ENCODE measurements around the gene PIP5KL1. TPM values are rescaled to one million over a fixed set of nuclear protein-coding genes. Genes with fewer than 3 reads are reported as not detected.

PIP5KL1 gene
- polyA plus RNA-seq, 3 donors, result 0.31 to 0.57 (median 0.39) TPM

DNA sequence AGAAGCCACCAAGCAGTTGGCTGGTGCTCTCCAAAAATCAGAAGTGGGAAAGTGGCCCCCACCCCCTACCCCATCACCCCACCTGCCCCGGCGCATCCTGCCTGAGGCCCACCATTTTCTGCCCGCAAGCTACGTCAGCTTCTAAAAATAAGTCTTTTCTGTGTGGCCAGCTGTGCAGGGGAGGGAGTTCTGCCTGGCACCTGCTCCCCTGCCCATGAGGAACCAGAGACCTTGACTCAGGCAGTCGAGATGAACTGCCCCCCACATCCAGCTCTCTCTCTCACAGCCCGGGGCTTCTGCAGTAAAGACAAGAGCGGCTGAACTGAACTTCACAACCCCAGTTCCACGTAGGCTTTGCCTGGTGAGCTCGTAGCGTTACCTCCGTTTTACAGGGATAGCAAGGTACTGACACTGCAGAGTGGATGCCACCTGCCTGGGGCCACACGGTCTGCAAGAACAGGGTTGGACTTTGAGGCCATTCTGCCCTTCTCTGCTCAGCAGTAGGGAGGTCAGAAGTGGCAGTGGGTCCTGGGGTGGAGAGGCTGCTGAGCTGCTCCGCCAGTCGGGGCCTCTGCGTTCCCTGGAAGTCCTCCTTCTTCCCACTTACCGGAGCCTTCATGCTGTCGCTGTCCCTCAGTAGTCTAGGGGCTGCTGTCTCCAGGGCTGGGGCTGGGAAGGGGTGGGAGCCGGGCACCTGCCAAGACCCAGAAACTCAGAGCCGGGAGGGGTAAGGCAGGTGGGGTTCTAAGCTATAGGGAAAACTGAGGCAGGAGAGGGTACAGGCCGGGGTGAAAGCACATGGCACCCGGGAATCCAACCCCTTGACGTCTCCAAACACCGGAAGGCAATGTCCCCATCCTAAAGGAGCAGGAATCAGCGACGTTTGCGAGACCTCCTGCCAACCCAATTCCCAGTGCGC is 14.5 kb downstream of the PIP5KL1 start:
- Mint-ChIP-seq H3K27me3 (ENCODE audit: low read depth in 3 of 3) (peaks cover 1 to 8% (median 7%) of the 10 kb centered on the region in 3 donors), H3K36me3 (peaks cover 23 to 28% of the 10 kb centered on the region in 2 donors), H3K4me1 (peaks cover 60% of the 10 kb centered on the region), H3K9me3 (peaks cover 0 to 1% (median 0%) of the 10 kb centered on the region in 7 donors), H3K27ac (peak overlapping the region in 5 of 7 donors; percentile 41 to 59 (median 50)), H3K4me3 (peak overlapping the region; percentile 81 to 86)
- H3K9me3 ChIP-seq (replicated peaks in 1 of 2; ENCODE audit: control insufficient read depth in 1 of 2, insufficient read depth in 1 of 2, low read length in 2 of 2), result no peaks in the 10 kb centered on the region
- no peaks in the 10 kb centered on the region for H3K27me3 ChIP-seq (ENCODE audit: control insufficient read depth in 2 of 2, insufficient read depth in 2 of 2, low read length in 2 of 2)
- H3K4me1 ChIP-seq (ENCODE audit: control insufficient read depth in 1 of 2, insufficient read depth in 2 of 2, low read length in 2 of 2), result peaks cover 49 to 57% of the 10 kb centered on the region in 2 donors
- H4K20me1 ChIP-seq (ENCODE audit: insufficient read depth, low read length), result no peaks in the 10 kb centered on the region
- H2AFZ ChIP-seq (ENCODE audit: insufficient read depth, low read depth, low read length, poor library complexity, severe bottlenecking), result peak overlapping the region; percentile 96
- WGBS (ENCODE audit: insufficient coverage), result 3% methylated on average over 11 of the region's 27 CpGs
- no peak for DNase-seq
- intact Hi-C loops (cut with micrococcal nuclease), result loop anchor here (5.0 kb wide), 6 partner anchors 54 to 694 kb away; partner anchors contain the start of genes CDK9 (in 1 of the 2), SH2D3C (in 1 of the 2) and TOR2A (in 1 of the 2)
- H3K9ac ChIP-seq (ENCODE audit: insufficient read depth, low read length, poor library complexity, severe bottlenecking), result peak overlapping the region; percentile 69
- peak overlapping the region; percentile 54 to 92 (median 55) for H3K4me3 ChIP-seq (replicated peaks in 1 of 3; ENCODE audit: low read depth in 2 of 3, low read length in 3 of 3)
- TF ChIP-seq, protein P1, sequence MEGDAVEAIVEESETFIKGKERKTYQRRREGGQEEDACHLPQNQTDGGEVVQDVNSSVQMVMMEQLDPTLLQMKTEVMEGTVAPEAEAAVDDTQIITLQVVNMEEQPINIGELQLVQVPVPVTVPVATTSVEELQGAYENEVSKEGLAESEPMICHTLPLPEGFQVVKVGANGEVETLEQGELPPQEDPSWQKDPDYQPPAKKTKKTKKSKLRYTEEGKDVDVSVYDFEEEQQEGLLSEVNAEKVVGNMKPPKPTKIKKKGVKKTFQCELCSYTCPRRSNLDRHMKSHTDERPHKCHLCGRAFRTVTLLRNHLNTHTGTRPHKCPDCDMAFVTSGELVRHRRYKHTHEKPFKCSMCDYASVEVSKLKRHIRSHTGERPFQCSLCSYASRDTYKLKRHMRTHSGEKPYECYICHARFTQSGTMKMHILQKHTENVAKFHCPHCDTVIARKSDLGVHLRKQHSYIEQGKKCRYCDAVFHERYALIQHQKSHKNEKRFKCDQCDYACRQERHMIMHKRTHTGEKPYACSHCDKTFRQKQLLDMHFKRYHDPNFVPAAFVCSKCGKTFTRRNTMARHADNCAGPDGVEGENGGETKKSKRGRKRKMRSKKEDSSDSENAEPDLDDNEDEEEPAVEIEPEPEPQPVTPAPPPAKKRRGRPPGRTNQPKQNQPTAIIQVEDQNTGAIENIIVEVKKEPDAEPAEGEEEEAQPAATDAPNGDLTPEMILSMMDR (IDR thresholded peaks at IDR 0.05), result no peak
- no peaks in the 10 kb centered on the region for H3K79me2 ChIP-seq (ENCODE audit: insufficient read depth, low read length)
- H3K4me2 ChIP-seq (replicated peaks; ENCODE audit: extremely low read depth, low read length, poor library complexity, severe bottlenecking), result peak overlapping the region; percentile 99
- peaks cover 7 to 17% of the 10 kb centered on the region in 2 donors for H3K36me3 ChIP-seq (replicated peaks in 1 of 2; ENCODE audit: control insufficient read depth in 1 of 2, insufficient read depth in 2 of 2, low read length in 2 of 2)
- peak overlapping the region in 1 of 2 donors; percentile 48 for H3K27ac ChIP-seq (ENCODE audit: low read depth in 1 of 2, low read length in 2 of 2)

DNA sequence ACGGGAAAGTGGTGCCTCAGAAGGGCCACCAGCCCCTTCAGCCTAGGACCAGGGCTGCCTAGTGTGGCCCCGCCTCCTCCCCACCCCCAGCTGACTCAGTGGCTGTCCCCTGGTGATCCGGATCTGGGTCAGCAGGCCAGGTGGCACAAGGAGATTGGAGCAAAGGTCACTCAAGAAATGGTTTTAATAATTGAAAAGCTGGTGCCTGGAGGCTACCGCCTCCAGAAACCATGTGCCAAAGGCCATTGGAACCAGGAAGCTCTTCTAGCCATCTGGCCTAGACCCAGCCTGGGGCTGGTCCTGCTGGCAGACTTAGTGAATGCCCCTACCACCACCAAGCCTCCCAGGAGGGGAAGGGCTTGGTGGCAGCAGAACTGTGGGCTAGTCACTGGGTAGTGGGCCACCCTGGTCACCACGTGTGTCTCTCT is 15.2 kb downstream of the PIP5KL1 start:
- no peak overlapping the region for H3K9ac ChIP-seq (ENCODE audit: insufficient read depth, low read length, poor library complexity, severe bottlenecking)
- H3K36me3 ChIP-seq (replicated peaks in 1 of 2; ENCODE audit: control insufficient read depth in 1 of 2, insufficient read depth in 2 of 2, low read length in 2 of 2), result peaks cover 12 to 21% of the 10 kb centered on the region in 2 donors
- TF ChIP-seq, protein P1 (IDR thresholded peaks at IDR 0.05), result no peak
- intact Hi-C loops (cut with micrococcal nuclease), result loop anchor here (5.0 kb wide), 6 partner anchors 53 to 693 kb away; partner anchors contain the start of genes CDK9 (in 1 of the 2), SH2D3C (in 1 of the 2) and TOR2A (in 1 of the 2)
- H3K79me2 ChIP-seq (ENCODE audit: insufficient read depth, low read length), result no peaks in the 10 kb centered on the region
- peak overlapping the region; percentile 99 for H3K4me2 ChIP-seq (replicated peaks; ENCODE audit: extremely low read depth, low read length, poor library complexity, severe bottlenecking)
- Mint-ChIP-seq H3K36me3 (peaks cover 27 to 30% of the 10 kb centered on the region in 2 donors), H3K9me3 (peaks cover 0 to 1% (median 0%) of the 10 kb centered on the region in 7 donors), H3K4me1 (peaks cover 53% of the 10 kb centered on the region), H3K27me3 (ENCODE audit: low read depth in 3 of 3) (peaks cover 1 to 8% (median 7%) of the 10 kb centered on the region in 3 donors), H3K4me3 (peak overlapping the region in 1 of 2 donors; percentile 6), H3K27ac (peak overlapping the region in 1 of 7 donors; percentile 35)
- DNase-seq, result no peak
- H3K4me1 ChIP-seq (ENCODE audit: control insufficient read depth in 1 of 2, insufficient read depth in 2 of 2, low read length in 2 of 2), result peaks cover 46 to 53% of the 10 kb centered on the region in 2 donors
- no peaks in the 10 kb centered on the region for H3K27me3 ChIP-seq (ENCODE audit: control insufficient read depth in 2 of 2, insufficient read depth in 2 of 2, low read length in 2 of 2)
- WGBS (ENCODE audit: insufficient coverage), result 89% methylated on average over 4 of the region's 5 CpGs
- no peaks in the 10 kb centered on the region for H4K20me1 ChIP-seq (ENCODE audit: insufficient read depth, low read length)
- H3K4me3 ChIP-seq (replicated peaks in 1 of 3; ENCODE audit: low read depth in 2 of 3, low read length in 3 of 3), result no peak overlapping the region
- H3K9me3 ChIP-seq (replicated peaks in 1 of 2; ENCODE audit: control insufficient read depth in 1 of 2, insufficient read depth in 1 of 2, low read length in 2 of 2), result no peaks in the 10 kb centered on the region
- no peak overlapping the region for H3K27ac ChIP-seq (ENCODE audit: low read depth in 1 of 2, low read length in 2 of 2)
- H2AFZ ChIP-seq (ENCODE audit: insufficient read depth, low read depth, low read length, poor library complexity, severe bottlenecking), result no peak overlapping the region
